SH-SY5Y (cell line): ENCODE data around the gene XIRP2.

ENCODE experiments used
- GATA2 ChIP-seq: IDR thresholded peaks from 2 replicates; pipeline ENCODE4 v1.6.1; 2011; ENCODE audit warnings: mild to moderate bottlenecking, low read depth, low read length
- GATA3 ChIP-seq: IDR thresholded peaks from 2 replicates; pipeline ENCODE4 v1.6.1; 2011; ENCODE audit warnings: low read depth, mild to moderate bottlenecking, low read length, moderate library complexity

DNA sequence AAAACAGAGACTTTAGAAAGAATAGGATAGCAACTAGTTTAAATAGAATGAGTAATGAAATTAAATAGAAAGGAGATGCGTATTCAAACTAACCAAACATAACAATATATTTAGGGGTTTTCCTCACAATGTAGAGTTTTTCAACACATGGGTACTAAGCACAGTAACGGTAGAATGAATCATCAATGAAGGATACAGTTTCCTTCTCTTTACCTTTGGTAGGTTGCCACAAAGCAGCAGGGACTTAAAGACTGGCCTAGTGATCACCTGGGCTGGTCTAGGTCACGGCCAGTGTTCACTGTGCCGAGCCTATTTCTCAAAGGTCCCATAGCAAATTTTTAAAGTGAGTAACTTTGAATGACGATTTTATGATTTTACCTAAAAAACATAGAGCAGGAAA, 311.7 kb downstream of the XIRP2 start:
- TF ChIP-seq GATA2, result no peak
- TF ChIP-seq GATA3, result no peak
